ENCODE results near the gene EIF2S1. TPM values are rescaled to one million over a fixed set of nuclear protein-coding genes. Genes with fewer than 3 reads are reported as not detected.
"Not testable (repeated sequence)": the region's sequence is repeated elsewhere in the genome, so short reads cannot be mapped to it uniquely, and the experiment has no call there.

EIF2S1 gene
- total RNA-seq, 2 experiments from 2014 or later: 136 to 150 TPM

GRCh38 chr14:67415610-67416009 lies 55.5 kb downstream of the EIF2S1 start:
- Mint-ChIP-seq H3K27me3 (ENCODE audit: low read depth) (peaks cover 22% of the 10 kb centered on the region), H3K4me1 (ENCODE audit: low read depth) (peaks cover 20% of the 10 kb centered on the region)
- POLR2A ChIA-PET: interaction anchor here (1.2 kb wide), 1 partner anchor 56 kb away, joined by 4 read pairs; the partner anchor contains the start of gene ATP6V1D
- not testable (repeated sequence) for H3K9me3 Mint-ChIP-seq (ENCODE audit: insufficient read depth); H3K27ac Mint-ChIP-seq; DNase-seq; ATAC-seq; H3K4me3 Mint-ChIP-seq; H3K36me3 Mint-ChIP-seq (ENCODE audit: low read depth)
- CTCF ChIA-PET: interaction anchor here (2.6 to 2.8 kb wide), 2 partner anchors 11 to 156 kb away, joined by 10 read pairs; no protein-coding TSS in a partner anchor

- H3K9me3 Mint-ChIP-seq (ENCODE audit: insufficient read depth): no peaks in the 10 kb centered on the region
- H3K36me3 Mint-ChIP-seq (ENCODE audit: low read depth): no peaks in the 10 kb centered on the region
- POLR2A ChIA-PET: interaction anchor here (1.2 kb wide), 1 partner anchor 57 kb away, joined by 4 read pairs; the partner anchor contains the start of gene ATP6V1D
- H3K4me3 Mint-ChIP-seq: no peak overlapping the region
- peaks cover 20% of the 10 kb centered on the region for H3K27me3 Mint-ChIP-seq (ENCODE audit: low read depth)
- CTCF ChIA-PET: interaction anchor here (2.6 kb wide), 1 partner anchor 155 kb away, joined by 10 read pairs; no protein-coding TSS in a partner anchor
- ATAC-seq (no peak), DNase-seq (no peak)
- no peak overlapping the region for H3K27ac Mint-ChIP-seq
- peaks cover 20% of the 10 kb centered on the region for H3K4me1 Mint-ChIP-seq (ENCODE audit: low read depth)
These were observed 56.0 kb downstream of the EIF2S1 start for GRCh38 chr14:67416085-67416484.

GRCh38 chr14:67416810-67417209 lies 56.7 kb downstream of the EIF2S1 start:
- H3K9me3 Mint-ChIP-seq (ENCODE audit: insufficient read depth): no peaks in the 10 kb centered on the region
- CTCF ChIA-PET: no interaction called here

GRCh38 chr14:67417633-67418032 lies 57.5 kb downstream of the EIF2S1 start:
- Mint-ChIP-seq H3K9me3 (ENCODE audit: insufficient read depth) (no peaks in the 10 kb centered on the region), H3K27me3 (ENCODE audit: low read depth) (peaks cover 15% of the 10 kb centered on the region), H3K27ac (no peak overlapping the region), H3K36me3 (ENCODE audit: low read depth) (no peaks in the 10 kb centered on the region), H3K4me1 (ENCODE audit: low read depth) (peaks cover 11% of the 10 kb centered on the region), H3K4me3 (no peak overlapping the region)
- ChIA-PET POLR2A (no interaction called here), CTCF (interaction anchor here (1.1 kb wide), 1 partner anchor 287 kb away, joined by 4 read pairs; no protein-coding TSS in a partner anchor)
- no peak for DNase-seq
- ATAC-seq: no peak

More at GRCh38 chr14:67416810-67417209, 56.7 kb downstream of the EIF2S1 start:
- Mint-ChIP-seq H3K27me3 (ENCODE audit: low read depth) (peaks cover 15% of the 10 kb centered on the region), H3K4me3 (no peak overlapping the region), H3K36me3 (ENCODE audit: low read depth) (no peaks in the 10 kb centered on the region), H3K4me1 (ENCODE audit: low read depth) (peaks cover 17% of the 10 kb centered on the region), H3K27ac (no peak overlapping the region)
- ATAC-seq (no peak), DNase-seq (no peak)
- POLR2A ChIA-PET: no interaction called here

DNA sequence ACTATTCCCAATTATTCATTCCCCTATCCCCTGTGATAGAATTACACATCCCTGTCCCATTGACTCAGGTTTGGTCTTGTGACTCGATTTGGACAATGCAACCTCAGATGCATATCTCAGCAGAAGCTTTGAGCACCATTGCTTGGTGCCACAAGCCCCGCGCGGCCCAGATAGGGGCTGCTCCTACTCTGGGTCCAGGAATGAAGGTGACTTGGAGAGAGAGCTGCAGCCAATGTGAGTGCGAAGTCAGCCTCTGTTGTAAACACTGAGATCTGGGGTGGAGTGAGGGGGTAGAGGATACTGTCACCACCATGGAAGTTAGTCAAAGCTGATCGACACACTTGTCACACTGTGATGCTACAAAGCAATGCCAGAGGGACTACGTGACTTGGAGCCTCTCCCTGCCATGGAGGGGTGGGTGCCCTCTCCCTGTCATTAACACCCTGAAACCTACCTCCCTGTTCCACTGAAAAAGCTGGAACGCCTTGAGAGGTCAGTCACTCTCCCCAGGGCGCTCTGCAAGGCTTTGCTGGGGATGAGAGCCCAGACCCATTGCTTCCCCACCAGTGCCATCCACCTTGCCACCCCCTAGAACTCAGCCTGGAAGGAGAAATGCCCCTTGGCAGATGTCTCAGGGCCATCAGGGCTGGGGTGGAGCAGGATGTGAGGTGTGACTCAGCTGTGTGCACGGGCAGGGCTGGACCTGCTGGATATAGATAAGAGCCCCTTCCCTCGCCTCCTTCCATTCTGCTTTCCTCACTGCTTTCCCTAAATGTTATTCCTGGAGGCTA lies 58.5 kb downstream of the EIF2S1 start:
- H3K36me3 Mint-ChIP-seq (ENCODE audit: low read depth): no peaks in the 10 kb centered on the region
- ChIA-PET CTCF (interaction anchor here (0.8 to 1.1 kb wide), 2 partner anchors 153 to 286 kb away, joined by 3 to 4 read pairs; no protein-coding TSS in a partner anchor), POLR2A (no interaction called here)
- no peak for DNase-seq
- no peak overlapping the region for H3K4me3 Mint-ChIP-seq
- H3K27me3 Mint-ChIP-seq (ENCODE audit: low read depth): peaks cover 18% of the 10 kb centered on the region
- ATAC-seq: no peak
- H3K27ac Mint-ChIP-seq: no peak overlapping the region
- H3K4me1 Mint-ChIP-seq (ENCODE audit: low read depth): peaks cover 16% of the 10 kb centered on the region
- H3K9me3 Mint-ChIP-seq (ENCODE audit: insufficient read depth): no peaks in the 10 kb centered on the region

DNA sequence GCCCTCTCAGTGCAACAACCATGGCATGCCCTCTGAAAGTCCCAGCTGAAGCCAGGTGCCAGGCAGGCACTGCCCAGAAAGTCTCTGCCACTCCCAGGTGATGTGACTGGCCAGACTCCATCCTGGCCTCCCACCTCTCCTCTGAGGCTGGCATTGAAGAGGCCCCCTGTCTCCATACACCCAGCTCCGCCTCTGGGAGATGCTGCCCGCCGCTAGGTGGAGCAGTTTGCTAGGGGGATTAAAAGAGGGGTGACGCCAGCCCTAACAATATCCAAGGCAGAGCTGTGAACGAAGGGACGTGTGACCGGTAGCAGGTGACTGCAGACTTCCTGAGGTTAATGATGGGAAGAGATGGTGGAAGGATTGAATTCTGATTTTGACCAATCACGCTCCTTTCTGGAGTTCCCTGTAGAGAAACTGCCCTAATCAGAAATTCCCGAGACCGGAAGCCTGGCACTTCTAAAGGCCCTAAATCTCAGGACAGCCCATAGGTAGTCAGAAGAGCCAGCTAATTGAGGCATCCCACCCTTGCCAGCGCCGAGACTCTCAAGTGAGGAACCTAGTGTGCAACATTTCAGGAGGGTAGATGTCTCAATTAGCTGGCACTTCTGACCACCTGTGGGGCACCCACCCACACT lies 60.1 kb downstream of the EIF2S1 start:
- ATAC-seq: peak; percentile 56
- POLR2A ChIA-PET: no interaction called here
- H3K36me3 Mint-ChIP-seq (ENCODE audit: low read depth): no peaks in the 10 kb centered on the region
- no peaks in the 10 kb centered on the region for H3K9me3 Mint-ChIP-seq (ENCODE audit: insufficient read depth)
- CTCF ChIA-PET: interaction anchor here (0.7 to 2.8 kb wide), 10 partner anchors 11 to 283 kb away, joined by 3 to 30 read pairs (median 4); no protein-coding TSS in a partner anchor
- peaks cover 18% of the 10 kb centered on the region for H3K27me3 Mint-ChIP-seq (ENCODE audit: low read depth)
- no peak overlapping the region for H3K4me3 Mint-ChIP-seq
- H3K4me1 Mint-ChIP-seq (ENCODE audit: low read depth): peaks cover 7% of the 10 kb centered on the region
- DNase-seq: peak; percentile 63
- no peak overlapping the region for H3K27ac Mint-ChIP-seq

GRCh38 chr14:67421356-67422224 lies 61.5 kb downstream of the EIF2S1 start:
- Mint-ChIP-seq H3K4me1 (ENCODE audit: low read depth) (peaks cover 7% of the 10 kb centered on the region), H3K4me3 (no peak overlapping the region), H3K27ac (no peak overlapping the region), H3K9me3 (ENCODE audit: insufficient read depth) (no peaks in the 10 kb centered on the region), H3K36me3 (ENCODE audit: low read depth) (no peaks in the 10 kb centered on the region), H3K27me3 (ENCODE audit: low read depth) (peaks cover 22% of the 10 kb centered on the region)
- DNase-seq (no peak), ATAC-seq (no peak)
- ChIA-PET POLR2A (no interaction called here), CTCF (interaction anchor here (1.2 to 2.8 kb wide), 2 partner anchors 66 to 149 kb away, joined by 3 to 30 read pairs; no protein-coding TSS in a partner anchor)

DNA sequence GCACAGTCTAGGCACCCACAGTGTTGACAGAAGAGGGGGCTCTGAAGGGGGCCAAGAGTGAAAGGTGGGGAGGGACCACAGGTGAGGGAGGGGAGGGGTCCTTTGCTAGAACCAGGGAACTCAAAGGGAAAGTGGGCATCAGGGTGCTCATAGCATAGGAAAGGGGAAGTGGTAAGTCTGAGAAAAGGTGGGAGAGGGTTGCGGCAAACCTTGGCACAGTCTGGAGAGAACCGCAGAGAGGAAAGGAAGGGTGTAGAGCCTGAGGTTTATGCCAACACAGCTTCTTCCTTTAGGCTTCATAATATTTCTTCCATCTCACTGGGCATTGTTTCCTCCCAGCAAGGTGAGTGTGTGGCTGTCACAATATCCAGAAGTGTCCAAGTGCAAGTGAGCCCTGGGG lies 63.3 kb downstream of the EIF2S1 start:
- Mint-ChIP-seq H3K36me3 (ENCODE audit: low read depth) (no peaks in the 10 kb centered on the region), H3K4me3 (no peak overlapping the region), H3K9me3 (ENCODE audit: insufficient read depth) (no peaks in the 10 kb centered on the region), H3K27me3 (ENCODE audit: low read depth) (peaks cover 28% of the 10 kb centered on the region), H3K27ac (no peak overlapping the region), H3K4me1 (ENCODE audit: low read depth) (peaks cover 7% of the 10 kb centered on the region)
- DNase-seq (no peak), ATAC-seq (no peak)
- ChIA-PET CTCF (interaction anchor here (9.7 kb wide), 1 partner anchor 148 kb away, joined by 177 read pairs; no protein-coding TSS in a partner anchor), POLR2A (no interaction called here)

- Mint-ChIP-seq H3K36me3 (ENCODE audit: low read depth) (no peaks in the 10 kb centered on the region), H3K27ac (no peak overlapping the region), H3K4me1 (ENCODE audit: low read depth) (peaks cover 7% of the 10 kb centered on the region), H3K4me3 (no peak overlapping the region), H3K27me3 (ENCODE audit: low read depth) (peaks cover 32% of the 10 kb centered on the region), H3K9me3 (ENCODE audit: insufficient read depth) (no peaks in the 10 kb centered on the region)
- DNase-seq: no peak
- POLR2A ChIA-PET: no interaction called here
- CTCF ChIA-PET: interaction anchor here (0.8 to 9.7 kb wide), 6 partner anchors 11 to 280 kb away, joined by 3 to 177 read pairs (median 7); partner anchors contain the start of gene PIGH
- no peak for ATAC-seq
These were observed 64.4 kb downstream of the EIF2S1 start for GRCh38 chr14:67424539-67424938.

DNA sequence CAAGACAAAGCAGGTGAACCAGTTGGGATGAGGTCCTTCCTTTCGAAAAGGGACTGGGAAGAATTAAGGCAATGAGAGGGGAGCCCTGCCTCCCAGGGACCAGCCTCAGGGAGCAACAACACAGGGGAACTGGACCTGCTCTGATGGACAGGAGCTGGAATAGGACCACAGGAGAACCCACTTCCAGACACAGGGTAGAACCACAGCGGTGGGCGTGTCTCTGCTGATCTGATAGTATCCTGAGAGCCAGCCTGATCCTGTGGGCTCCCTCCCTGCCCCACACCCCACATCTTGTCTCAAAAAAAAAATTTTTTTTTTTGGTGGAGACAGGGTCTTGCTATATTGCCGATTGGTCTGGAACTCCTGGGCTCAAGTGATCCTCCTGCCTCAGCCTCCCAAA lies 65.5 kb downstream of the EIF2S1 start:
- H3K27me3 Mint-ChIP-seq (ENCODE audit: low read depth): peaks cover 32% of the 10 kb centered on the region
- H3K4me3 Mint-ChIP-seq: no peak overlapping the region
- ATAC-seq (no peak), DNase-seq (no peak)
- ChIA-PET CTCF (interaction anchor here (1.1 to 9.7 kb wide), 8 partner anchors 11 to 279 kb away, joined by 3 to 177 read pairs (median 16); no protein-coding TSS in a partner anchor), POLR2A (no interaction called here)
- no peaks in the 10 kb centered on the region for H3K9me3 Mint-ChIP-seq (ENCODE audit: insufficient read depth)
- no peak overlapping the region for H3K27ac Mint-ChIP-seq
- peaks cover 7% of the 10 kb centered on the region for H3K4me1 Mint-ChIP-seq (ENCODE audit: low read depth)
- H3K36me3 Mint-ChIP-seq (ENCODE audit: low read depth): no peaks in the 10 kb centered on the region

GRCh38 chr14:67426161-67426560 lies 66.0 kb downstream of the EIF2S1 start:
- peaks cover 32% of the 10 kb centered on the region for H3K27me3 Mint-ChIP-seq (ENCODE audit: low read depth)
- H3K36me3 Mint-ChIP-seq (ENCODE audit: low read depth): no peaks in the 10 kb centered on the region
- ChIA-PET POLR2A (no interaction called here), CTCF (interaction anchor here (0.9 to 9.7 kb wide), 16 partner anchors 10 to 278 kb away, joined by 3 to 177 read pairs (median 10); partner anchors contain the start of gene PIGH)
- DNase-seq (no peak), ATAC-seq (no peak)
- H3K9me3 Mint-ChIP-seq (ENCODE audit: insufficient read depth): no peaks in the 10 kb centered on the region
- H3K4me1 Mint-ChIP-seq (ENCODE audit: low read depth): peaks cover 7% of the 10 kb centered on the region
- H3K4me3 Mint-ChIP-seq: no peak overlapping the region
- no peak overlapping the region for H3K27ac Mint-ChIP-seq

All from activated CD8-positive, alpha-beta T cell treated with anti-CD3 and anti-CD28 coated beads, Interleukin-2, amount 10 ng/mL, durations not matched to agents 7 days and 5 days (primary cell).